ENCODE measurements around the gene ARHGEF38.
"Not testable (repeated sequence)": the region's sequence is repeated elsewhere in the genome, so short reads cannot be mapped to it uniquely, and the experiment has no call there.

The ARHGEF38 gene

DNA sequence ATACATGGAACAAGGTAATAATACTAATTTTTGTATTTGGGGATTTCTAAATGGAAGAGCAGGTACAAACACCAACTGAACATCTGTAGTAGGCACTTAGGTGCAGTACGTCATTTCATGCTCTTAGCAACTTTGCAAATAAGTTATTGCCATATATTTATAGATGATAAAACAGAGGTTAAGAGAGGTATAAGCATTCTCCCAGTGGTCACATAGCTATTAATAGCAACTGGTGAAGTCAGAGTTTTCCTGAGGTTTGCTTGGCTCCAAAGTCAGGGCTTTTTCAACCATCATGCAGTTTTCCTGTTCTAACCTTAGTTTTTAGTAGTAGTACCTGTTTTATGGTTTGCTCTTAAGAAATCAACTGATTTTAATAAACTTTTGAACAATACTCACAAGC is 10.9 kb downstream of the ARHGEF38 start:
- DNase-seq, result no peak

DNA sequence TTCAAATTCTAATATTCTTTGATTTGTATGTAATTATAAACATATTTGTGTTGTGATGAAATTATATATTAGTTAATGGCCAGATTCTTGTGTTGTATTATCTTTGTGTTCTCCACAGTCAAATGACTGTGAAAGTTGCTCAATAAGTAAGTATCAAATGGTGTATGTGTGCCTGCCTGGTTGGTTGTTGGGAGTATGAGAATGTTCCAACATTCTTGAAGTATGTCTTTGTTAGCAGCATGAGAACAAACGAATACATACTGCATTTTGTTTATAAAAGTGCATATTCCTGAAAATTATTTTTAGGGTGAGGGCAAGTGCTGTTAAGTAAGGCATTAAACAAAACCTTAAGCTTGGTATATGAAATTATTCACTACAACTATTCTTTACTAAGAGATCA is 16.2 kb downstream of the ARHGEF38 start:
- DNase-seq, result no peak

DNA sequence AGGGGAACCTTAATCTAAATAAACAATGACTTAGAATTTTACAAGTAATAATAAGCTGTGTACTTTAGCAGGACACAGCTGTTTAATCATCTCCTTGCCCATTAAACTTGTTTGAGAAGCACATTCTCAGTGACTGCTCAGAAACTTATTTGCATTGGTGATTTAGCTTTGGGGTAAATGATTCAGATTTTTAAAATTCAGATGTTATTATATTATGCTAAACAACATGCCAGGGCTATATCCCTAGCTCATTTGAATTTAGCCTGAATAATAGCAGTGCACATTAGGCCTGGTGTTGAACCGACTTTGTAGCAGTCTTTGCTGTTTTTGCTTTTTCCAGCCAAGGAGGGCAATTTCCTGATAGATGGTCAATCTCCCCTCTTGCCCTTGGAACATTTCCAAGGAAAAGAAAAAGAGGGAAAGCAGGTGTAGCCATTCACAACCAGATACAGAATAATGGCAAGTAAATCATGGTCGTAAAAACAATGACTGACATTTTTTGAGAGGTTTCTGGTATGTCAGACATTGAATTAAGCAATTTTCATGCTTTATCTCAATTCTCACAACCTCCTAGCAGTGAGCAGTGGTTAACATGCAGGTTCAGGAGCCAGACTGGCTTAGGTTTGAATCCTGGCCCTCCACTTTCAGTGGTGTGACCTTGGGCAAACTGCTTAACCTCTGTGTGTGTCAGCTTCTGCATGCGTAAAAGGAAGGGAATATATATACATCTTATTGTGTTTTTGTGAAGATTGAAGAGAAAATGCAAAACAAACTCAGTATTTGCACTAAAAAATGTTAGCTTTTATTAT is 16.8 kb downstream of the ARHGEF38 start:
- DNase-seq, result no peak

DNA sequence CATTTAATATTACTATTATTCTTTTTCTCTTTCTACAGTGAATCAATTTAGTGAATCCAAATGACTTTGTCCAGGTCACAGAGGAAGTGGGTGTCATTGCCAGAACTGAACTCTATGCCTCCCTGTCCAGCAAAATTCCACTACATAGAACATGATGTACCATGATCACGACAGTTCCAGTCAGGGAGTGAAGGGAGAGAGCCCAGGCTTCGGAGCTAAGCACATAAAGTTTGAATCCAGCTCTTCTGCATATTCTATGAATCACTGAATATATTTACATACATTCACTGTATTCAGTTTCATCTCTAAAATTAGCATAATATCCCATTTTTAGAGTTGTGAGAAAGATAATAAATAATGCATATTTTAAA is 17.4 kb downstream of the ARHGEF38 start:
- no peak for DNase-seq

GRCh38 chr4:105572296-105572695 is 19.9 kb downstream of the ARHGEF38 start:
- no peak for DNase-seq

GRCh38 chr4:105586638-105587328 is 34.4 kb downstream of the ARHGEF38 start:
- no peak for DNase-seq

- no peak for DNase-seq
Observed at GRCh38 chr4:105587841-105588240, 35.4 kb downstream of the ARHGEF38 start.

DNA sequence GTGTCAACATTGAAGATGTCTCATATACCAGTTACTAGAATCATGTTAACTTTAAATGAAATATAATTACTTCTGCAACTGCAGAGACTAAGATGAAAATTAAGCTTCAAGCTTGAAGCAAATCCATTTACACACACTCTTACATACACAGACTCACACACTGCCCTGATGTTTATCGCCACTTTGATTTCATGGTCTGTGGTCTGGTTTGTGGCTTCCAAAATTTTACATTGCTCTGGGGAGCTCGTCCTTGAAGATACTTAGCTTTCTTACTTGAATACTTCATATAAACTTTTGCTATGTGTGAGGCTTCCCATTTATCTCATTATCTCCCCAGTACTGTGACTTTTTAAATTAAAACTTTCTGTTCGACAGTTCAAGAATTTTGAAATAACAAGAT is 35.8 kb downstream of the ARHGEF38 start:
- DNase-seq, result no peak

GRCh38 chr4:105591573-105591972 is 39.2 kb downstream of the ARHGEF38 start:
- no peak for DNase-seq

DNA sequence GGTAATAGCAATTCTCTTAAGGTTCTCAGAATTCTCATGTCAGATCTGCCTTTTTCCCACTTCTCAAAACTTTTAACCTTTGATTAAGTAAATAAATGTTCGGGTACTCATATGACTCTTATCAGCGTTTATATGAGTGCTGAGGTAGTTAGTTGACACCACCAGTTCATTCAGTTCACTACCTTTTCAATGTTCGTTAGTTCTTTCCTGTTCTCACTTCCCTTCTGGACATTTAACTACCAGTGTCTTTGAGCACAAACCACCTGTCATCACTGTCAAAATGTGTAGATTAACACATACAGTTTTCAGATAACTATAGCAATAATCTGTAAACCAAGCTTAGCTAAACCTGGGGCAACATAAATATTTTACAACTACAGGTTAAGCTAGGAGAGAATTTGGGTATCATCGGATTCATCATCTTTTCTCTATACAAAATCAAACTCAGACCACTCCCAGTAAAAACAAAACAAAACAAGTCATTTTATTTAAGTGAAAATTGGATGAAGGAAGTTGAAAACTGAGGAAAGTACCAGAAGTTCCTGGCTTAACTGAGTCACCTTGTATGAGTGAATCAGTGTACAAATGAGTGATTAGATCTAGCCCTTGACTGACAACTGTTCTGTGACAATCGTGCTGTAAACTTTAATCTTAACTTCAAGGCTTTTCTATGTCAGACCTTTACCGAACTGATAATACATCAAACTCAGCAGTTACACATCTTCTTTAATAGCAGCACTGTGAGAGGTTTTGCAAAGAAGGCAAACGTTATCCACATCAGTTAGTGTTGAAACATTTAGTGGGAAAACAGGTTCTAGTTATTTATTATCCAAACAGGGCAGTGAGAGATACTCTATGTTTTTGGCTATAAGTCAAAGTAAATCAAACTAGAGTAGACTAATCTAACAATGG is 41.9 kb downstream of the ARHGEF38 start:
- no peak for DNase-seq

DNA sequence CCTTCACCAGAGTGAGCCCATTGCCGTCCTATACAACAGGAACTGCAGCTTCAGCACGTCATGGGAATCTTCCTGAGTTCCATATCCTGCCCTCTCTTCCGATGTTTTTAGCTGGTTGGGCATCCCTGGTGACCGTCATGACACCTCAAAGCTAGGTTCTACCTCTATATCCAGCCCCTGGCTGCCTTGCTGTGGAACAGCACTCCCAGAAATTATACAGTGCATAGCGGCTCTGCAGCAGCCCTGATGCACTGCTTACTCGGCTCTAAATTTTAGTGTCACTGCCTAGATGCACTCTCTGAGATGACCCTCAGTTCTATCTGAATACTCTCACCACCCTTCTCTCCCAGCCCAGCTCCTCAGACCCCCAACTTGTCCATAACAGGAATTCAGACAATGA is 44.3 kb downstream of the ARHGEF38 start:
- DNase-seq, result no peak

DNA sequence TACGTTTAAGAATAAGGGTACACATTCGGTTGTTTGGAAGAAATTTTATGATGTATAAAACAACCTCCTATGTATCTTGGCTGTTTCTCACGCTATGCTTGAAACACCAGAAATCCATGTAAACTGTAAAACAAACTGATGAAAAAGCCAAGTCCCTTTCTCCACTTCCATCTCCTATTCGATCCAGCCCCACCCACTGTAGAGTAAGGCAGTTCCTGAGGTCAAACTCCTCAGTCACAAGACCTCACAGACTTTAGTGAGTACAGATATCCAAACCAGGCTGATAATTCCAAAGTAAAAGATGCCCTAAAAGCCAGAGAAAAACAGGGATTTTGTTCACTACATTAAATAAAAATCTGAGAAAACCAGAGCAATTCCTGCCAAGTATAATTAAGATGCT is 45.6 kb downstream of the ARHGEF38 start:
- no peak for DNase-seq

DNA sequence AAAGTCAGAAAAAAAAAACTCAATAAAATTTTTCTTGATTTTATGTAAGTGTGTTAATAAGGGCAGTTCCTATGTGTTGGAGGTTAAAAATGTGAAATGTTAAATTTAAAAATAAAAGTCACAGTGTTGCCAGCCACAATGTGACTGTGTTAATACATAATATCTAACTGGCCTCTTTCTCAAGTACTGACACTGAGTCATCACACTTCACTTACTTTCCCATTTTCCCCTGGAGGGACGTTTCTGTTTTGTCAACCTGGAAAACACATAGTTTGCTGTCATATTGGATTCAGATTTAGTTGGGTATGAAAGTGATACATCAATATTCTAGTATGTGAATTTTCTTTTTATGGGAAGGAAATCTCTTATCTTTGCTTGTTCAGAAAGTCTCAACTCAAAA is 46.4 kb downstream of the ARHGEF38 start:
- DNase-seq, result no peak

GRCh38 chr4:105599482-105599881 is 47.1 kb downstream of the ARHGEF38 start:
- no peak for DNase-seq

GRCh38 chr4:105599932-105600655 is 47.7 kb downstream of the ARHGEF38 start:
- no peak for DNase-seq

GRCh38 chr4:105600951-105601350 is 48.5 kb downstream of the ARHGEF38 start:
- no peak for DNase-seq

GRCh38 chr4:105601406-105601805 is 49.0 kb downstream of the ARHGEF38 start:
- no peak for DNase-seq

- no peak for DNase-seq
Observed at GRCh38 chr4:105603158-105603557, 50.7 kb downstream of the ARHGEF38 start.

- DNase-seq, result no peak
Observed at GRCh38 chr4:105605493-105605892, 53.1 kb downstream of the ARHGEF38 start.

GRCh38 chr4:105607876-105608275 is 55.5 kb downstream of the ARHGEF38 start:
- DNase-seq, result no peak

- DNase-seq, result not testable (repeated sequence)
Observed at GRCh38 chr4:105609819-105610218, 57.4 kb downstream of the ARHGEF38 start.

DNA sequence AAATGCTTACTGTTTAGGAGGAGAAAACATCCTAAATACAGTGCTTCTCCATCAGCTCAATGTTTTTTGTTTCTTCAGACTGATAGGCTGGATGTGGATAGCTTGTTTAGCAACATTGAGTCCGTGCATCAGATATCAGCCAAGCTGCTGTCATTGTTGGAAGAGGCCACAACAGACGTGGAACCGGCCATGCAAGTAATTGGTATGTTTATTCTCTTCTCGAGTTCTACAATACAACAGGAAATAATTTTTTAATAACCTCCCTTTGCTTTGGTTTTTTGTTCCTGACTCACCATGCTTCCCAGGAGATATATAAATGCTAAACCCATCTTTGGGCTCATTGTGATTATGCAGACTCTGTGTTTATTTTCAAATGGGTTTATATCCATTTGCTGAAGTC is 60.9 kb downstream of the ARHGEF38 start:
- DNase-seq, result no peak
